PC-9 (cell line): ENCODE results near the gene RC3H1.
"Not testable (repeated sequence)": the region's sequence is repeated elsewhere in the genome, so short reads cannot be mapped to it uniquely, and the experiment has no call there.

Source experiments
- EZH2 ChIP-seq: fragments of 200-600 bp; sonication (generic); IDR thresholded peaks from 2 replicates; pipeline ENCODE4 v1.8.0; 2017; ENCODE audit warnings: antibody characterized with exemption, low read depth
- TF ChIP-seq, protein P1 (sequence below): fragments of 200-600 bp; sonication (generic); conservative IDR thresholded peaks from 2 replicates; pipeline ENCODE4 v1.6.1; 2017; ENCODE audit warnings: mixed run types, antibody characterized with exemption, mild to moderate bottlenecking, moderate library complexity

GRCh38 chr1:173993948-173994347 is 28.2 kb downstream of the RC3H1 start:
- TF ChIP-seq, protein P1, sequence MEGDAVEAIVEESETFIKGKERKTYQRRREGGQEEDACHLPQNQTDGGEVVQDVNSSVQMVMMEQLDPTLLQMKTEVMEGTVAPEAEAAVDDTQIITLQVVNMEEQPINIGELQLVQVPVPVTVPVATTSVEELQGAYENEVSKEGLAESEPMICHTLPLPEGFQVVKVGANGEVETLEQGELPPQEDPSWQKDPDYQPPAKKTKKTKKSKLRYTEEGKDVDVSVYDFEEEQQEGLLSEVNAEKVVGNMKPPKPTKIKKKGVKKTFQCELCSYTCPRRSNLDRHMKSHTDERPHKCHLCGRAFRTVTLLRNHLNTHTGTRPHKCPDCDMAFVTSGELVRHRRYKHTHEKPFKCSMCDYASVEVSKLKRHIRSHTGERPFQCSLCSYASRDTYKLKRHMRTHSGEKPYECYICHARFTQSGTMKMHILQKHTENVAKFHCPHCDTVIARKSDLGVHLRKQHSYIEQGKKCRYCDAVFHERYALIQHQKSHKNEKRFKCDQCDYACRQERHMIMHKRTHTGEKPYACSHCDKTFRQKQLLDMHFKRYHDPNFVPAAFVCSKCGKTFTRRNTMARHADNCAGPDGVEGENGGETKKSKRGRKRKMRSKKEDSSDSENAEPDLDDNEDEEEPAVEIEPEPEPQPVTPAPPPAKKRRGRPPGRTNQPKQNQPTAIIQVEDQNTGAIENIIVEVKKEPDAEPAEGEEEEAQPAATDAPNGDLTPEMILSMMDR, result not testable (repeated sequence)
- TF ChIP-seq EZH2, result not testable (repeated sequence)
